Measurements from ENCODE around the gene FHIT.

Gene FHIT

DNA sequence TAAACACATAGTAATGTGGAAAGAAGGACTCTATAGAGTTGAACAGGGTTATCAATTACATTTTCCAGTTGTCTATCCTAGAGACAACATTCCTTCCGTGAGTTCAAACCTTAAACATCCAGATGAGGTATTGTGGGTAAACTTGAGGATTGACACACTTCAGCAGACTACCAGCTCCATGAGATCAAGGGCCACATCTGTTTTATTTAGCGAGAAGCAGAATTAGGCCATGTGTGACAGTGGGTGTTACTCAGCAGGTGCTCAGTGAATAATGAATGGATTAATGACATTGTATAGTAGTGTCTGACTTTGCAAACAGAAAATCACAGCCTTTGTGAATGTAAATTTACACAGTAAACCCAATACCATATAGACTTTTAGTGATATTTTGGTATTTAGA lies 1260.3 kb downstream of the FHIT start:
- TF ChIP-seq, protein P1, sequence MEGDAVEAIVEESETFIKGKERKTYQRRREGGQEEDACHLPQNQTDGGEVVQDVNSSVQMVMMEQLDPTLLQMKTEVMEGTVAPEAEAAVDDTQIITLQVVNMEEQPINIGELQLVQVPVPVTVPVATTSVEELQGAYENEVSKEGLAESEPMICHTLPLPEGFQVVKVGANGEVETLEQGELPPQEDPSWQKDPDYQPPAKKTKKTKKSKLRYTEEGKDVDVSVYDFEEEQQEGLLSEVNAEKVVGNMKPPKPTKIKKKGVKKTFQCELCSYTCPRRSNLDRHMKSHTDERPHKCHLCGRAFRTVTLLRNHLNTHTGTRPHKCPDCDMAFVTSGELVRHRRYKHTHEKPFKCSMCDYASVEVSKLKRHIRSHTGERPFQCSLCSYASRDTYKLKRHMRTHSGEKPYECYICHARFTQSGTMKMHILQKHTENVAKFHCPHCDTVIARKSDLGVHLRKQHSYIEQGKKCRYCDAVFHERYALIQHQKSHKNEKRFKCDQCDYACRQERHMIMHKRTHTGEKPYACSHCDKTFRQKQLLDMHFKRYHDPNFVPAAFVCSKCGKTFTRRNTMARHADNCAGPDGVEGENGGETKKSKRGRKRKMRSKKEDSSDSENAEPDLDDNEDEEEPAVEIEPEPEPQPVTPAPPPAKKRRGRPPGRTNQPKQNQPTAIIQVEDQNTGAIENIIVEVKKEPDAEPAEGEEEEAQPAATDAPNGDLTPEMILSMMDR (conservative IDR thresholded peaks at IDR 0.05; ENCODE audit: low read depth, low read length): no peak
- DNase-seq (ENCODE audit: low read depth): no peak
- H3K4me3 ChIP-seq (ENCODE audit: low read length): no peak overlapping the region

DNA sequence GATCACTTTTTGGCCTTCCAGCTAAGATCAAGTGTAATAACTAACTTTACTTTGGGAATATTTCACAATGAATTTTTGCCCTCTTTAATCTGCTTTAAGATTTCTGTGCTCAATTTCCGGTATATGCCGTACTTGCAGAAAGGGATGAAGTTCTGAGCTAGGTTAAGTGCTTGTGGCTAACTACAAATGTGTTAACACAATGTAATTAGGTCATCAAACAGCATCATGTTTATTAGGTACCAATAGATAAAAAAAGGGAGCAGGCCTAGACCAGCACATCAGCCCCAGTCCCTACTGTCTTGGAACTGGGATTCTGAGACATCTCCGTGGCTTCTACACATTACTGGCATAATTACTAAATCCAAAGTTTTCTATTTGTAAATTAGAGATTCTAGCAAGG lies 1268.7 kb downstream of the FHIT start:
- no peak for DNase-seq (ENCODE audit: low read depth)
- TF ChIP-seq, protein P1 (conservative IDR thresholded peaks at IDR 0.05; ENCODE audit: low read depth, low read length): no peak
- no peak overlapping the region for H3K4me3 ChIP-seq (ENCODE audit: low read length)

DNA sequence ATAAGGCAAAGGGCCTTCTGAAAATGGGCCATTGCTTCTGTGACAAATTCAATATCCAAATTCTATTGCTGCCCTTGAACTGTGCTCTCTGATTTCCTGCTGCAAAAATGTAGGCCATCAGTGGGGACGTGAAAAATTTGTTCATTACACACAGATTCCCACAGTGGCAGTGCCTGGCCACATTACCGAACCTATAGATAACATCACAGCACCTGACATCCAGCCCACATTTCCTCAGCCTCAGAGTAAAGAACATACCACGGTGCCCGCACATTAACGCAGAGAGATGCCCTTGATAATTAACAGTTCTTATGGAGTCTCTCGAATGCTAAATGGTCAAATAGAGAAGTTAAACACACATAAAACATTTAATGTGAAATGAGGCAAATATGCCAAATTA lies 1269.9 kb downstream of the FHIT start:
- DNase-seq (ENCODE audit: low read depth): no peak
- TF ChIP-seq, protein P1 (conservative IDR thresholded peaks at IDR 0.05; ENCODE audit: low read depth, low read length): no peak
- H3K4me3 ChIP-seq (ENCODE audit: low read length): no peak overlapping the region

DNA sequence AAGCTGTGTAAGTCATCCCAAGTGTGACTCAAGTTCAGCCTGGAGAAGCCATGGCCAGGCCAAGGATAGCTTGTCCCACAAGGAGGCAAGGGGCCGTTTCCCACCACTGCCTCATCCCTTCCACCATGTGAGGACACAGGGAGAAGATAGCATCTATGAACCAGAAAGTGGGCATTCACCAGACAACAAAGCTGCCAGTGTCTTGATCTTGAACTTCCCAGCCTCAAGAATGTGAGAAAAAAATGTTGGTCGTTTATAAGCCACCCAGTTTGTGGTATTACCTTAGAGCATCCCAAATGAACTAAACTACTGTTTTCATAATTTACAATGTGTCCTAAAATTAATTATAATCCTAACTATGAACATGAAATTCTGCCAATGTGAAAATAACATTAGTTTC lies 1270.7 kb downstream of the FHIT start:
- no peak for DNase-seq (ENCODE audit: low read depth)
- H3K4me3 ChIP-seq (ENCODE audit: low read length): no peak overlapping the region
- TF ChIP-seq, protein P1 (conservative IDR thresholded peaks at IDR 0.05; ENCODE audit: low read depth, low read length): no peak

DNA sequence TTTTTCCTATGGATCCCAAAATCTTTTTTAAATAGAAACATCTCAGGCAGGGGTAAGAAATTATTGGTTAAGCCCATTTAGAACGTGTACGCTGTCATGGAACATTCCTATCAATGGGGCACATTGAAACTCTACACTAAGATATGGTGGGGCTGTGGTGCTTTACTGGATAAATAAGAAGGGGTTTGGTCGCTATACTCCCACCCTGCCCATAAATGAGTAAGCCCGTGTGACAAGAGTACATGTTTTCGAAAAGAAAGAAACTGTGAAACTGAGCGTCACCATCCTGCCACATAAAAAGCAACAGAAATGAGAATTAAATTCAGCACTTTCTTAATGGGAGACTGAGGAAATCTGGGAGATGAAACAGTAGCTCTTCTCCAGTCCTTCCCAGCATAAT lies 1271.7 kb downstream of the FHIT start:
- TF ChIP-seq, protein P1 (conservative IDR thresholded peaks at IDR 0.05; ENCODE audit: low read depth, low read length): no peak
- no peak overlapping the region for H3K4me3 ChIP-seq (ENCODE audit: low read length)
- no peak for DNase-seq (ENCODE audit: low read depth)

DNA sequence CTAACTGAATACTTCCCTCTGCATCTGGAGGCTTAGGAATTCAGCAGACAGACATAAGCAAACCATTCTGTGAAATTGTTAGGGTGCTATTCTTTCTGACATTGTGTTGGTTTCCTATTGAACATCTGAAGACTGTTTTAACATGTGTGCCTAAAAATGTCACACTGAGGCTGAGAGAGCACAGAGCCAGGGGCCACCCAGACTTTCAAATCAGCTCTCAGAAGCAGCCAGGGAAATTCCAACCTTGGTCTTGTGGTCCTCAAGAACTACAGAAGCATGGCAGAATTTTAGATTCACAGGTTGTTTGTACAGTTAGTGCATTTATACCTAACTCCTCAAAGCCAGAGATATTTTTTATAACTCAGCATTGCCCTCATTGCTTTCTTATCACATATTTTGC lies 1272.3 kb downstream of the FHIT start:
- TF ChIP-seq, protein P1 (conservative IDR thresholded peaks at IDR 0.05; ENCODE audit: low read depth, low read length): no peak
- DNase-seq (ENCODE audit: low read depth): no peak
- no peak overlapping the region for H3K4me3 ChIP-seq (ENCODE audit: low read length)

DNA sequence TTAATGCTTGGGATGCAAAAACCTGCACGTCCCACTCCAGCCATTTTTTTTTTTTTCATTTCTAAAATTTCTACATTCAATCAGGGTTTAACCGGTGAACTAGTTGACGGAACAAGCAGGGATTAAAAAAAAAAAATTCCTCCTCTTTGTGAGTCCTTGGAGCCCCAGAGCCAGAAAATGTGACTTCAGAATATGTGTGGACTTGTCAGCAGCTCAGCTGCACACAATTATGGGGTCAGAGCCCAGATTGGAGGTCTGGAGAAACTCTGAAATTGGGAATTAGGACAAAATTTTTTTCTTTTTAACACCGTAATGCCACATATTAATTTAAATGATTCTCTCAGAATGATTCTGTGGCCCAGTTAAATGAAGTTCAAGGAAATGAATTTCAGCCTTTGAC lies 1280.5 kb downstream of the FHIT start:
- no peak for DNase-seq (ENCODE audit: low read depth)
- H3K4me3 ChIP-seq (ENCODE audit: low read length): no peak overlapping the region
- TF ChIP-seq, protein P1 (conservative IDR thresholded peaks at IDR 0.05; ENCODE audit: low read depth, low read length): no peak
